H1 (cell line): Measurements from ENCODE around the gene PDYN. TPM values are rescaled to one million over a fixed set of nuclear protein-coding genes. Genes with fewer than 3 reads are reported as not detected.

ENCODE experiments used
- CTCF ChIA-PET: fragments of 300-600 bp; sonication (Branson Sonifier 250); formaldehyde crosslinking; loops from one replicate; lab custom pipeline; 2021; ENCODE audit not compliant: partially characterized antibody; lab: Charles Lee
- POLR2A ChIA-PET: fragments of 300-600 bp; sonication (Branson Sonifier 250); formaldehyde crosslinking; loops from one replicate; lab custom pipeline; 2021; ENCODE audit warnings: inconsistent platforms; ENCODE audit not compliant: partially characterized antibody; lab: Charles Lee
- DNase-seq, 2 experiments: peaks; one replicate each; pipeline versions ENCODE4 v3.0.0 to v3.0.0-alpha.2; 2010 to 2022; ENCODE audit warnings: low spot score in 2 of 2, low read depth in 1 of 2, mixed read lengths in 1 of 2
- FAIRE-seq: peaks from 2 replicates; lab custom pipeline; 2011; peaks lifted over from hg19 to GRCh38; lab: Jason Lieb, UNC
- H2AFZ ChIP-seq: 2 replicates; pipeline ENCODE4 v1.8.1; 2012; ENCODE audit warnings: low read length, inconsistent platforms
- H2AK5ac ChIP-seq: 2 replicates; pipeline ENCODE4 v1.6.1; 2013; ENCODE audit warnings: low read depth, low read length
- H2BK120ac ChIP-seq: replicated peaks from 2 replicates; pipeline ENCODE3; 2013; ENCODE audit warnings: low read depth, low read length, inconsistent platforms
- H2BK12ac ChIP-seq: 2 replicates; pipeline ENCODE4 v1.6.1; 2013; ENCODE audit warnings: low read depth, low read length
- H2BK15ac ChIP-seq: 2 replicates; pipeline ENCODE4 v1.6.1; 2013; ENCODE audit warnings: low read length
- H2BK20ac ChIP-seq: 2 replicates; pipeline ENCODE4 v1.6.1; 2013; ENCODE audit warnings: low read length
- H2BK5ac ChIP-seq: 2 replicates; pipeline ENCODE4 v1.6.1; 2013; ENCODE audit warnings: low read depth, low read length
- H3K14ac ChIP-seq: 2 replicates; pipeline ENCODE4 v1.6.1; 2013; ENCODE audit warnings: inconsistent platforms; ENCODE audit not compliant: insufficient read length
- H3K18ac ChIP-seq: 2 replicates; pipeline ENCODE4 v1.6.1; 2013; ENCODE audit warnings: low read length; ENCODE audit errors: extremely low read depth
- H3K23ac ChIP-seq: 2 replicates; pipeline ENCODE4 v1.6.1; 2013; ENCODE audit warnings: inconsistent platforms; ENCODE audit not compliant: insufficient read length
- H3K23me2 ChIP-seq: 2 replicates; pipeline ENCODE4 v1.6.1; 2013; ENCODE audit warnings: low read depth, low read length
- H3K27ac ChIP-seq: 2 replicates; pipeline ENCODE4 v1.6.1; 2011; ENCODE audit warnings: low read depth, low read length, inconsistent platforms
- H3K27me3 ChIP-seq, 4 experiments: replicated peaks in 1 of 4; 1 replicate in 1 of 4; 2 replicates in 3 of 4; pipeline versions ENCODE4 v1.6.1 to v1.8.1; 2011 to 2013; ENCODE audit warnings: low read length in 3 of 4, mild to moderate bottlenecking in 3 of 4, inconsistent platforms in 2 of 4, mixed read lengths in 2 of 4, moderate library complexity in 1 of 4; ENCODE audit not compliant: control insufficient read depth in 3 of 4, insufficient read depth in 3 of 4; ENCODE audit errors: extremely low read depth in 1 of 4
- H3K36me3 ChIP-seq, 4 experiments: 2 replicates each; pipeline versions ENCODE4 v1.6.1 to v1.8.1; 2011 to 2013; ENCODE audit warnings: mild to moderate bottlenecking in 4 of 4, low read length in 3 of 4, moderate library complexity in 2 of 4, control low read depth in 1 of 4, inconsistent platforms in 1 of 4; ENCODE audit not compliant: insufficient read depth in 4 of 4, control insufficient read depth in 2 of 4
- H3K4ac ChIP-seq: replicated peaks from 2 replicates; pipeline ENCODE3; 2013; ENCODE audit warnings: low read length, low read depth, mixed read lengths, inconsistent platforms; ENCODE audit not compliant: insufficient read length
- H3K4me1 ChIP-seq, 4 experiments: replicated peaks in 1 of 4; 1 replicate in 1 of 4; 2 replicates in 3 of 4; pipeline versions ENCODE4 v1.6.1 to v1.8.1; 2011 to 2013; ENCODE audit warnings: low read length in 3 of 4, inconsistent platforms in 2 of 4, mixed read lengths in 1 of 4; ENCODE audit not compliant: insufficient read depth in 4 of 4, control insufficient read depth in 3 of 4
- H3K4me2 ChIP-seq, 2 experiments: 2 replicates each; pipeline versions ENCODE4 v1.6.1 to v1.8.1; 2011 to 2013; ENCODE audit warnings: low read depth in 2 of 2, low read length in 2 of 2, control low read depth in 1 of 2, inconsistent platforms in 1 of 2, mild to moderate bottlenecking in 1 of 2; ENCODE audit not compliant: insufficient read depth in 1 of 2
- H3K4me3 ChIP-seq, 4 experiments: fragments of 200-600, 300-600 bp in 1 of 4; sonication (generic), shearing (Covaris generic), sonication (Bioruptor Twin) in 1 of 4; 2 replicates each; pipeline versions ENCODE4 v1.5.1 to v1.8.1; 2011 to 2016; ENCODE audit warnings: low read length in 4 of 4, low read depth in 3 of 4, control low read depth in 2 of 4, inconsistent platforms in 2 of 4, mild to moderate bottlenecking in 2 of 4, mixed read lengths in 1 of 4, moderate library complexity in 1 of 4; ENCODE audit not compliant: insufficient read depth in 2 of 4; ENCODE audit errors: extremely low read depth in 1 of 4
- H3K56ac ChIP-seq: replicated peaks from 2 replicates; pipeline ENCODE3; 2013; ENCODE audit warnings: low read depth, mild to moderate bottlenecking, mixed read lengths, low read length, inconsistent platforms; ENCODE audit not compliant: insufficient read length
- H3K79me1 ChIP-seq: 2 replicates; pipeline ENCODE4 v1.6.1; 2013; ENCODE audit warnings: low read depth, low read length, control low read depth
- H3K79me2 ChIP-seq, 2 experiments: 2 replicates each; pipeline versions ENCODE4 v1.6.1 to v1.8.1; 2012 to 2013; ENCODE audit warnings: low read length in 2 of 2, mild to moderate bottlenecking in 2 of 2, inconsistent platforms in 1 of 2; ENCODE audit not compliant: insufficient read depth in 2 of 2, control insufficient read depth in 1 of 2
- H3K9ac ChIP-seq, 4 experiments: replicated peaks in 1 of 4; 1 replicate in 1 of 4; 2 replicates in 3 of 4; pipeline versions ENCODE4 v1.6.1 to v1.8.1; 2011 to 2013; ENCODE audit warnings: low read depth in 3 of 4, low read length in 3 of 4, control low read depth in 2 of 4, mild to moderate bottlenecking in 2 of 4, moderate library complexity in 2 of 4, inconsistent platforms in 1 of 4; ENCODE audit errors: extremely low read depth in 1 of 4
- H3K9me3 ChIP-seq, 2 experiments: 2 replicates each; pipeline versions ENCODE4 v1.6.1 to v1.8.1; 2012 to 2013; ENCODE audit warnings: mild to moderate bottlenecking in 2 of 2, moderate library complexity in 2 of 2, control low read depth in 1 of 2, inconsistent platforms in 1 of 2, low read depth in 1 of 2, low read length in 1 of 2, mixed read lengths in 1 of 2; ENCODE audit not compliant: insufficient read depth in 2 of 2
- H4K20me1 ChIP-seq, 2 experiments: replicated peaks in 1 of 2; 2 replicates each; pipeline versions ENCODE3 to v1.8.1; 2011 to 2013; ENCODE audit warnings: inconsistent platforms in 2 of 2, low read length in 2 of 2, mild to moderate bottlenecking in 1 of 2; ENCODE audit not compliant: insufficient read depth in 2 of 2, control insufficient read depth in 1 of 2
- H4K5ac ChIP-seq: 2 replicates; pipeline ENCODE4 v1.6.1; 2013; ENCODE audit warnings: low read length, low read depth, mixed read lengths, inconsistent platforms; ENCODE audit not compliant: insufficient read length
- H4K8ac ChIP-seq: 2 replicates; pipeline ENCODE4 v1.8.0; 2013; ENCODE audit warnings: mild to moderate bottlenecking, moderate library complexity, low read length, inconsistent platforms; ENCODE audit not compliant: insufficient read depth; ENCODE audit errors: extremely low read depth
- H4K91ac ChIP-seq: replicated peaks from 2 replicates; pipeline ENCODE3; 2013; ENCODE audit warnings: low read length, mixed read lengths, inconsistent platforms; ENCODE audit not compliant: insufficient read length
- FOSL1 ChIP-seq: IDR thresholded peaks from 2 replicates; pipeline ENCODE4 v1.6.1; 2011; ENCODE audit warnings: mild to moderate bottlenecking, low read depth, low read length, moderate library complexity; ENCODE audit not compliant: insufficient read depth
- HDAC2 ChIP-seq, 2 experiments: fragments of 300-600 bp in 1 of 2; sonication (generic) in 1 of 2; IDR thresholded peaks; 2 replicates each; pipeline ENCODE4 v1.6.1; 2011 to 2012; ENCODE audit warnings: low read depth in 2 of 2, low read length in 2 of 2, mild to moderate bottlenecking in 2 of 2, moderate library complexity in 2 of 2, borderline replicate concordance in 1 of 2, inconsistent platforms in 1 of 2
- NANOG ChIP-seq: IDR thresholded peaks from 2 replicates; pipeline ENCODE4 v1.6.1; 2011; ENCODE audit warnings: low read length, low read depth, mild to moderate bottlenecking, inconsistent platforms; ENCODE audit not compliant: insufficient read depth, poor library complexity, severe bottlenecking
- RBBP5 ChIP-seq: IDR thresholded peaks from 2 replicates; pipeline ENCODE4 v1.7.1; 2012; ENCODE audit warnings: low read depth, mild to moderate bottlenecking, inconsistent platforms, low read length, moderate library complexity, borderline replicate concordance
- RFX5 ChIP-seq: IDR thresholded peaks from 2 replicates; pipeline ENCODE4 v1.6.1; 2011; ENCODE audit warnings: low read depth, low read length, improper control_type of control experiment, borderline replicate concordance
- TAF7 ChIP-seq: optimal IDR thresholded peaks from 2 replicates; pipeline ENCODE3; 2011; ENCODE audit warnings: low read depth, mild to moderate bottlenecking, inconsistent platforms, low read length, moderate library complexity, borderline replicate concordance
- WGBS, 2 experiments: shearing (Covaris generic) in 1 of 2; methylation state at CpG; one replicate each; pipeline versions ENCODE4 v1.1.6 to v1.1.7; 2013 to 2015; ENCODE audit warnings: low lambda C conversion rate in 2 of 2, mixed read lengths in 2 of 2, inconsistent platforms in 1 of 2, low coverage in 1 of 2, missing lambda C conversion rate in 1 of 2; ENCODE audit not compliant: insufficient replicate concordance in 2 of 2, insufficient coverage in 1 of 2, insufficient read length in 1 of 2; ENCODE audit errors: extremely low coverage in 1 of 2, missing lambda C conversion rate in 1 of 2; 5-methylcytosine and 5-hydroxymethylcytosine counted together
- polyA plus RNA-seq, 7 experiments: library from polyadenylated mRNA; depleted of rRNA in 3 of 7; stranded (reverse) in 5 of 7; unstranded in 2 of 7; fragments of >200 nt in 5 of 7; fragments of 200-250 nt in 2 of 7; gene quantifications; 1 replicate in 5 of 7; 2 replicates in 1 of 7; 4 replicates in 1 of 7; pipeline versions ENCODE4 v1.2.1 to v1.2.3, GENCODE V29; 2011 to 2013; ENCODE audit warnings: missing spikeins in 2 of 7, mixed read lengths in 2 of 7
- total RNA-seq: library from RNA; stranded (reverse); fragmentation: NEBNext Ultra II Directional; extraction: Animal tissue kit (Norgen Biotek cat#: 25700); gene quantifications from 2 replicates; pipeline ENCODE4 v1.2.1, GENCODE V29; 2021

PDYN gene
- total and polyA plus RNA-seq, 2 of the 8 experiments (the other 6 are each of a cell fraction or from before 2014, with no cell fraction given): 0.54 to 0.60 TPM

DNA sequence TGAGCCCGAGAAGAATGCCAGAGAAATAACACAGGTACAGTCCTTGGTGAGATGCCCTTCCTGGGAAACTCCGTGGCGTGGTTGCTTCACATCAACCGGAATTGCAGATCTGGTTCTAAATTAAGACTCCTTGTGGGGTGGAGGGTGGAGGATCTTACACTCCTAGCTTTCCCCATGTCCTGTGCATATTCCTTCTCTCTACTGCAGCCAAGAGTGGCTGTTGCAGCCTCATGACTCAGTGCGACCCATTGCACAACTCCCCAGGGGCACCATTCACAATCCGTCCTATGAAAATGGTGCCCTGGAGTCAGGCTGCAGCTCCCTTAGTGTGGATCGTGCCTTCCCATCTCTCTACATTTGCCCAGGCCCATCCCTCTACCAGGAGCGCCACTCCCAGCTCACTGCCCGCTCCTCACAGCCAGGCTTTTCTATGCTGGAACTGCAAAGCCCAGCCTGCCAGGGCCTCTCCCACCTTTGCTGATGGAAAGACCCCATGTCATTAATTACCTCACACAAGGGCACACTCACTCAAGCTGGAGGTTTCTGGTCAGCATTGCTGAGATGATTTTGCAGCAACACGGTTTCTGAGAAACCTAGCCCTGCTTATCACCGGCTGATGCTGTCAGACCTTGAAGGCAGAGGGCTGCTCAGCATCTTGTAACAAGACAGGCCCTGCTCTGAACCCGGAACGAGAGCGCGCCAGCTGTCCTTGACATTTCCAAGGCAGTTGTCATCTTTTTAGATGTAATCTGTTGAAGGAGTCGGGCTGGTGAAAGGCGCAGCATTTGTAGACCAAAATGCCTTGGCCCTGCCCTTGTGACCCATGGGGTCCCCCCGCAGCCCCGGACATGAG, 58.9 kb downstream of the PDYN start:
- H3K79me1 ChIP-seq: no peaks in the 10 kb centered on the region
- H4K20me1 ChIP-seq: no peaks in the 10 kb centered on the region
- DNase-seq (no peak), FAIRE-seq (no peak)
- H3K23me2 ChIP-seq: no peaks in the 10 kb centered on the region
- H3K4me1 ChIP-seq: no peaks in the 10 kb centered on the region
- H3K4me3 ChIP-seq: no peak overlapping the region
- H3K36me3 ChIP-seq: no peaks in the 10 kb centered on the region
- 0 out of 2 replicates have a peak overlapping the region, but pooled peaks have one; percentile 16 for H2BK15ac ChIP-seq
- 82% methylated on average over 19 of the region's 19 CpGs; no CpG with 5 or more reads in 1 of the 2 experiments for WGBS, 2 experiments
- H3K27ac ChIP-seq: no peak overlapping the region; the same call in 1 of the 2 replicates
- POLR2A ChIA-PET: interaction anchor here (1.9 kb wide), 1 partner anchor 12 kb away, joined by 5 read pairs; no protein-coding TSS in a partner anchor
- H3K14ac ChIP-seq: no peak overlapping the region
- no peaks in the 10 kb centered on the region for H3K9me3 ChIP-seq
- no peak overlapping the region for H3K23ac ChIP-seq
- H3K9ac ChIP-seq: no peak overlapping the region
- H2BK120ac ChIP-seq: no peak overlapping the region
- no peak overlapping the region for H4K8ac ChIP-seq
- H3K18ac ChIP-seq: no peak overlapping the region
- no peaks in the 10 kb centered on the region for H3K27me3 ChIP-seq
- no peak overlapping the region for H4K91ac ChIP-seq
- H2BK5ac ChIP-seq: no peak overlapping the region
- no peak overlapping the region for H3K4ac ChIP-seq
- no peaks in the 10 kb centered on the region for H3K79me2 ChIP-seq
- H2AFZ ChIP-seq: no peak overlapping the region
- no peak overlapping the region for H2BK20ac ChIP-seq
- H3K4me2 ChIP-seq: no peak overlapping the region
- CTCF ChIA-PET: interaction anchor here (0.9 to 1.5 kb wide), 7 partner anchors 17 to 237 kb away, joined by 3 to 5 read pairs (median 4); no protein-coding TSS in a partner anchor
- H4K5ac ChIP-seq: no peak overlapping the region
- H3K56ac ChIP-seq: no peak overlapping the region
- no peak overlapping the region for H2AK5ac ChIP-seq
- 0 out of 2 replicates have a peak overlapping the region, but pooled peaks have one; percentile 17 for H2BK12ac ChIP-seq
- TF ChIP-seq FOSL1: no peak
- TF ChIP-seq RBBP5: no peak
- TF ChIP-seq RFX5: no peak
- TF ChIP-seq HDAC2 (IDR thresholded peaks at IDR 0.05; ENCODE audit: borderline replicate concordance in 1 of 2, low read depth in 2 of 2, low read length in 2 of 2): no peak
- TF ChIP-seq NANOG: no peak
- no peak for TF ChIP-seq TAF7
